ENCODE measurements around the gene TENM3.

- TF ChIP-seq CTCF (IDR thresholded peaks at IDR 0.05) (no peak), POLR2A (IDR thresholded peaks at IDR 0.05) (no peak)
Measured at GRCh38 chr4:182730791-182731190, 487.6 kb downstream of the TENM3 start.

All from uterus (tissue), 2 donors.